Stimulated activated CD4-positive, alpha-beta T cell treated with anti-CD3 and anti-CD28 coated beads, Interleukin-4, amount 100 ng/mL, for 24 hours (primary cell): ENCODE results near the gene PAIP2.
"Not testable (repeated sequence)": the region's sequence is repeated elsewhere in the genome, so short reads cannot be mapped to it uniquely, and the experiment has no call there.

Experiments used
- DNase-seq: peaks from one replicate; pipeline ENCODE4 v3.0.0-alpha.2; 2020

The PAIP2 gene

DNA sequence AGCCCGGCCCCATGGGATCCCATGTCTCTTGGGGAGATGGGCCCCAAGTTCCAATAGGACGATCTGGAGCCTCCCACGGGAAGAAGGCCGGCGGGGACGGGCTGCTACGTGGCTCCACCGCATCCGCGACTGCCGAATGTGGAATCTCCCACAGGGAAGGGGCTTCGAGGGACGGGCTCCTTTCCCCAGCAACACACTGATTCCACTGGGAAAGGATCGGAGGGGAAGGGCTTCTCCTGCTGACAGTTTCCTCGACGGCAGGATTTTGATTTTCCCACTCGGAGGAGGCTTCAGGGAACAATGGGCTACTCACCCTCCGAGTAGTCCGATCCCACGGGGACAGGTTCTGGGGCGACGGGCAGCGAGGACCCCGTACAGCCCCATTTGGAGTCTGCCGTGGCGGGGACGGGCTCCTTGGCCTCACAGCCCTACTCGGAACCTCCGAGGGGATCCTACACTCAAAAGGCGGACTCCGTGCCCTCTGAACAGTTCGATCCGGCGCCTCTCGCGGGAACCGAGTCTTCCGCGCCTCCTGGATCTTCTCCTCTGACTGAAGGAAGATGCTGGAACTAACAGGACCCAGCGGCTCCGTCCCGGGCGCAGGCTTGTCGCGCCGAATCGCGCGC, 52.0 kb downstream of the PAIP2 start:
- no peak for DNase-seq

DNA sequence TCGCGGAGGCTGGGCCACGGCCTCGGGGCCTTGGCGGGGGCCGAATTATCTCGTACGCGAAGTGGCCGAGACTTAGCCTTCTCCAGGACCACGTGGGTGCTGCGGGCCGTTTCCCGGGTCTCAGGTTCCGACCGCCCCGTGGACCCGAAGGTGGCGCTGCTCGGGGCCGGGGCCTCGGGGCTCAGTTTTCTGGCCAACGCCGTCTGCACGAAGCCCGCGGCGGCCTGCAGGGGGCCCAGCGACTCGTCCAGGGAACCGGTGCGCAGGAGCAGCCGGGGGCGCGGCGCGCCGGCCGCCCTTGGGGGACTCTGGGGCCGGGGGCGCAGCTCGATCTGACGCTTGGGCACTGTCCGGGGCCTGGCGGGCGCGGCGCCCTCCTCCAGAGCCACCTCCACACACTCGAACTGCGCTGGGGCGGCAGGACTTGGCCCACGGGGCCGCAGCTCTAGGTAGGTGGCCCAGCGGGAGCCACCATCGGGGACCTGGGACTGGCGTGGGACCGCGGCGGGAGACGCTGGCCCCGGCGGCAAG, 52.5 kb downstream of the PAIP2 start:
- DNase-seq: peak; percentile 57

DNA sequence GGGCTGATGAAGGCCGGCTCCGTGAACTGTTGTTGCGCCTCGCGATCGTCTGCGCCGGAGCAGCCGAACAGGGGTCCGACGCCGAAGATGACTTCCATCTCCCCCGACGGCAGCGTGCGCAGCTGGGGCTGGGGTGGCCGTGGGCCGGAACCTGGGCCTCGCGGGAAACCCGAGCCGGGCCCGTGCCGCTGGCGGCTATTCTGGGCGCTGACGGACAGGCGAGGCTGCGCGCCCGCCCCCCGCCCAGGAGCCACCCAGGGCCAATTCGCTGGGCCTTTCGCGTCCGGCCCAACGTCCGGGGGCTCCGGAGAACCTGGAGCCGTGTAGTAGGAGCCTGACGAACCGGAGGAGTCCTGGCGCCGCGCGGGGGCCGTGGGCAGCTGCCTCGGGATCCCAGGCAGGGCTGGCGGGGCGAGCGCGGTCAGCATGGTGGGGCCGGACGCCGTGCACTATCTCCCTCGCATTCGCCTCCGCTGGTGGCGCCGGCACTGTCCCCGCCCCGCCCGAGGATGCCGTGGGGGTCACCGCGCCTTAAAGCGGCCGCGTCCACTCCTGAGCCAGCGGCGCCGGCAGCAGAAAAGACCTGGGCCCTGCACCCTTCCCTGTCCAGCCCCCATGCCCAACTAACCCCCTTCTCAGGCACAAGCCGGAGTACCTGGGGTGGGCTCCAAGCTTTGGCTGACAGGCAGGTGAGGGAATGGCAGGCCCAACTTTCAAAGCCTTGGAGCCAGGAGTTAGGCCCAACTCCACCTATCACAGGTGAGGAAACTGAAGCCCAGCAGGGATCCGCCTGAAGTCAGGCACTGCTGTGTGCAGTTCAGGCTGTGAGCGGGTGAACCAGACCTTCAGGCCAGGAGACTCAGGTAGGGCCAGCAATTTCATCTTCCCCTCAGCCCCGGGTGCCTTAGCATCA, 53.3 kb downstream of the PAIP2 start, which contains the start of gene PROB1:
Gene PROB1, minus strand, starts transcription at position 451 of the 913 bp plus-strand sequence. Its CDS starts 23 bp downstream, at position 428.
- no peak for DNase-seq

DNA sequence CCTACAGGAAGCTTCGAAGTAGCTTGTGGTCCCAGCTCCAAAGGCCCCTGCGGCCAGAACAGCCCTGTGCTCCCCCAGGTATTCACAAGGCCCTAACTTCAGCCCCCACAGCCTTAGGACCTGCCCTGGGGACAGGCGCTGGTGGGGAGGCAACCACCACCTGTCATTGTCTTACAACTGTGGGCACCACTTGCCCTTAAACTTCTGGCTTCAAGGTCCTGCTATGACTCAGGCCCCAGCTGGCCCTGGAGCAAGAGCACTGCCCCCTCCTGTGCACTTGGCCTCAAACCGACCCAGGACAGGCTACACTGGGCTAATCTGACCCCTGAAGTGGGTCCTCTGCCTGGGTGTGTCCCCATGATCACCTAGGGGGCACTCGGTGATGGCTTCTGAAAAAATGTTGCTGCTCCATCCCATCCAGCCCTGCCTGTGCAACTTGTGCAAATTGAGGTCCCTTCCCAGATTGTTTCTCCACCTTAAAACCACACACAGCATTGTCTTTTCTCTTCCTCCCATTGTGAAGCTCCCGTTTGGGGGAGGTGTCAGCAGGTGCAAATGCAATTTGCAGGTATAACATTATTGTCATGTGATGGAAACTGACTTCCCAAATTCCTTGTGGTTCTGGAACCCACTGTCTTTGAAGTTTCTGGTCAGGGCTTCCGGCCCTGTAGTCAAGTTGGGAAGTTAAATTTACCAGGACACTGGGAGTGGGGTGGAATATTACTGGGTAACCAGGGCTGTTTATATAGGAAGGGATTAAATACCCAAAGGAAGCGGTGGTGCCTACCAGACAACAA, 54.4 kb downstream of the PAIP2 start:
- no peak for DNase-seq

DNA sequence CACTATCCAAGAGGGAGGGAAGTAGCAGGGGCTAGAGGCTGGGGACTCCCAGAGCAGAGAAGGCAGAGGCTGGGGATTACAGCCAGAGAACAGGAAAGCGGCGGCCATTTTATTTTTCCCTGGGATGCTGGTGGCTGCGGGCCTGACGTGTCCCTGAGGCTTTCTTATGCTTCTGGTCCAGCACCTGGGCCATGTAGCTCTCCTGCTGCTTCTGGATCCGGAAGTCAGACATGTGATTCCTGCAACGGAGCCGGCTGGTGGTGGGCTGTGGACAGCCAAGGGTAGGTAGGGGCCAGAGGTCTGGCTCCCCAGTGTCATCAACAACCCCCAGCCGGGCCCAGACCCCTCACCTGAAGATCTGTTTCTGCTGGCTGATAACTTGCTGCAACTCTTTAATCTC, 55.0 kb downstream of the PAIP2 start:
- DNase-seq: no peak

DNA sequence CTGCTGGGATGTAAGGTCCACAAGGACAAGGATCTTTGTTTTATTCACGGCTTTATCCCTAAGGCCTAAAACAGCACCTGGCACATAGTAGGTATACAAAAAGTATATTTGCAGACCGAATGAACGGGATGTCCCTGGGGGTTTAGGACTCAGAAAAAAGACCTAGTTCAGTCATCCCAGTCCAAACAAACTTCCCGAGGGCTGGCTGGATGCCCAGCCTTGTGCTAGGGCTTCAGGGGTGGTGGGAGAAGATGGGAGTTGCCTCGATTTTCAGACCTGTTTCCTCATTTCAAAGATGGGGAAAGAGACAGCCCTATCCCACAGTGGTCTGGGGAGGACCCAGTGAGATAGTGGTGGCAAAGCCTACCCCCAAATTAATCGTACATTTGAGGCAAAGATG, 56.3 kb downstream of the PAIP2 start:
- no peak for DNase-seq

DNA sequence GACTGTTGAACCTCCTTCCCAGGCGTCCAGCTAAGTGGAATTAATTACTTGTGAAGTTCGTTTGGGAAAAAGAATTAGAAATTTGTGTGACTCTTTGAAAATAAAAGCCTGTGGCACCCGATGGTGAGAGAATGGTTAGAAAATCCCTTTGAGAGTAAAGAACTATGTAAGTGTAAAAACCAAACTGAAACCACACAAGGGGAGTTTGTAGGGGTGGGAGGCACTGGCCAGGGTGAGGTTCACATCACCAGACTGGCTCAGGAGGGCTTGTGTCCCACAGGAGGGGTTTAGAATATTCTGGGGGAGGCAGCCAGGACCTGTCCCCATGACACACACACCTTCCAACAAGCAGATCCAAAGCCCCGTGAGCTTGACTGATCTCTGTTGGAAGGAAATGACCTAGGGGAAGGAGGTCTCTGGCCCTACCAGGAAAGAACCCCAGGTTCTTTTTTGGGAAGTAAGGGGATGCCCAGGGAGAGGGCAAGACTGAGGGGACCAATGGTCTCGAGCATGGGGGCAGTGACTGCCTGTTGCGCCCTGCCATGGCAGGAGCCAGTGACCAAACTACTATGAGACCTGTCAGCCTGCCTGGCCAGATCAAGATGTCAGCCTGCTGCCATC, 58.0 kb downstream of the PAIP2 start:
- DNase-seq: no peak

DNA sequence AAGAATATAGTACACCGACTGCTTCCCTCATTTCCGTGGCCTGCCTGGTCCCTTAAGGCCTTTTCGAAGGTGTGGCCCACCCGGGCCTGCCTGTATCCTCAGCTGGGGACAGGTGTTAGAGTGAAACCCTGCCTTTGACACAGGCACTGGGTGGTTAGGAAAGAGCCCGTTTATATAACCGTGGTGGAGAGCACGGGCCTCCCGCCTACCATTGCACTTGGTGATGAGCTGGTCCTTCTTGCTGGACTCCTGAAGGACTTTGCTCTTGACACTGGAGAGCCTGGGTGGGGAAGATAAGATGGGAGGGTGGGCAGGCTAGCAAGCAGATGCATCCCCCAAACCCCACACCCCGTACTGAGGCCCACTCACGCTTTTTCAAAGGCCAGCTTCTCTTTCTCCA, 59.9 kb downstream of the PAIP2 start:
- no peak for DNase-seq

DNA sequence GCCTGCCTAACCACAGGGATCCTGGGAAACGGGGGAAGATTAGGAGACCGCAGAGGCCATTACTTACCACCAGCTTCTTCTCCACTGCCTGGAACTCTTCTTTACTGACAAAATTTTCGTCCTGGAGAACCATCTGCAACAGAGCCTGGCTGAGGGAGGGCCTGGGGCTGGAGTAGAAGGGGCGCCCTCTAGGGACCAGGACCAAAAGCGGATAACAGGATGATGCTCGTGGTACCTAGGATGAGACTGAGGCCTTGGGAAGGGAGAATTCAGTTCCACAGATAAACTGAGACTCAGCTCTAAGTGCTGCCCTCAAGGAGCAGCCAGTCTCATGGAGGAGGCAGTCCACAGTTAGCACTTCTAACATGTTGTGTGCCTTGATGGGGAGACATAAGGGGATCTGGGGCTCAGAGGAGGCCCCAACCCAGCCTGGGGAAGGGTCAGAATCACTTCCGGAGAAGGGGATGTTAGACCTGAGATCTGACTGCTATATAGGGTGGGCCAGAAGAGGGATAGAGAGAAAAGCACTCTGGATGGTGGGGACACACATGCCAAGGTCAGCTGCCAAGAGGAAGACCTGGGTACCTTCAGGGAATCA, 61.0 kb downstream of the PAIP2 start:
- DNase-seq: peak; percentile 32

DNA sequence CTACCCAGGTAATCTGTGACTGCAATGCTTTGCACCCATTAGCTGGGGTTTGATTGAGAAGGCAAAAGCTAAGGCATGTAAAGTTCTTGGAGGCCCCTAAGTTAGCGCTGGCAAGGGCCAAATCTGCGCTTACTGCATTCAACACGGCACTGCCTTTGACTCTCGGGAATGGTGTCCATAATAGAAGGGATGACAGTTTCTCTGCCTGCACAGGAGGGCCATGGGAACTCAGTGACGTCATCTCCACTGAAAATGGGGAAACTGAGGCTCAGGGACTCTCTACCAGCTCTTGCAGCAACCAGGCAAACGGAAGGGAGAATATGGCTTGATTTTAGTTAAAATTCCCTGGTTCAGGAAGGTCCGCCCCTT, 61.7 kb downstream of the PAIP2 start:
- DNase-seq: no peak

DNA sequence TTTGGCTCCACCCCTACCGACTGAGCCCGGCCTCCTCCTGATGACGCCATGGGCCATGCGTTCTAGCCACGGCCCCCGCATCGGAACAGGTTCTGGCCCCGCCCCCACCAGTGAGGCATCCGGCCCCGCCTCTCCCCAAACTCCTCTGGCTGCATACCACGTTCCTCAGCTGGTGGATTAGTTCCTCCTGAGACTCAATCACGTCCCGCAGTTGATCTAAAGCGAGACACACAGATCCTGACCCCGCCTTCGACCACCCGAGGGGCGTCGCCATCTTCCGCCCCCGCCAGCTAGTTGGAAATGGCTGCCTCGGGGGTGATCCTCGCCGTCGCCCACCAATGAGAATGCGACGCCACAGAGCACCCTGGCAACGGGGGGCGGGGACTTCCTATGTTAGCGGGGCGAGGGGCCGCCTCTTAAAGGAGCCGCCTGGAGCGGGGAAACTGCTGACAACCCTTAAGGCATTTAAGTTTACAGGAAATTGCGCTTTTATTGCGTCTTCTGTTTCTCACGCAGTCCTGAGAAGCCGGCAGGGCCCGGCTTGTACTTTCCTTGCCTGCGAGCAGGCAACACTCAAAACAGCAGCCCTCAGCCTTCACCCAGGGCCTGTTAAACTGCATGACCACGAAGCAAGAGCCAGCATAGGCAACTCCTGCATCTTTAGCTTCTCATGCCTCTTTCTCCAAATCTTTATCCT, 62.3 kb downstream of the PAIP2 start, which contains the start of gene SPATA24:
Gene SPATA24, minus strand, starts transcription at position 303 of the 697 bp plus-strand sequence. Its CDS starts 29 bp downstream, at position 274.
- peak; percentile 98 for DNase-seq

DNA sequence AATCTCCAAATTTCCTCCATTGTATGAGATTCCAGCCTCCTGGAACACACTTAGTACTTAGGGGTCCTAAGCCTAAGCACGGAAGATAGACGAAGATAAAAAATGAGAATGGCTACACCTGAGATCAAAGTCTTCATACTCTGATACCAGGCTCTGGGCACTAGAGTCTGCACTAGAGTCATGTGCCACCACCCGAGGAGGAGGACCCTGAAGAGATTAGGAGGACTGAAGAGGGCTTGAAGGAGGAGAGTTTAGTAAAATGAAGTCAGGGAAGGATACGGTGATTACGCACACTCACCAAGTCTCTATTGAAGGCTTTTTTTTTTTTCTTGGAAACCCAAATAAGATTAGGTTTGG, 62.8 kb downstream of the PAIP2 start:
- DNase-seq: no peak

DNA sequence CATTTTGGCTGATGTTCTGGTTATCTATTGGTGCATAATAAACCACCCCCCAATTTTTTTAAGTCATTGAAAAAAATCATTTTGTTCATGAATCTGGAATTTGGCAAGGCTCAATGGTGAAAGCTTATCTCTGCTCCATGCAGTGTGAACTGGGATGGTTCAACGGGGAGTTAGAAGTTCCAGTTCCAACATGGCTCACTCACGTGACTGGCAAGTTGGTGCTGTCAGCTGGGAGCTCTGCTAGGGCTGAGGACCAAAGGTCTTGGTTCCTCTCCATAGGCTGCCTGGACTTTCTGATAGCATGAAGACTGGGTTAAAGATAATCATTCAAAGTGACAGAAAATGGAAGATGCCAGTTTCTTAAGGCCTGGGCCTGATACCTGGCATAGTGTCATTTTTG, 65.3 kb downstream of the PAIP2 start:
- no peak for DNase-seq

DNA sequence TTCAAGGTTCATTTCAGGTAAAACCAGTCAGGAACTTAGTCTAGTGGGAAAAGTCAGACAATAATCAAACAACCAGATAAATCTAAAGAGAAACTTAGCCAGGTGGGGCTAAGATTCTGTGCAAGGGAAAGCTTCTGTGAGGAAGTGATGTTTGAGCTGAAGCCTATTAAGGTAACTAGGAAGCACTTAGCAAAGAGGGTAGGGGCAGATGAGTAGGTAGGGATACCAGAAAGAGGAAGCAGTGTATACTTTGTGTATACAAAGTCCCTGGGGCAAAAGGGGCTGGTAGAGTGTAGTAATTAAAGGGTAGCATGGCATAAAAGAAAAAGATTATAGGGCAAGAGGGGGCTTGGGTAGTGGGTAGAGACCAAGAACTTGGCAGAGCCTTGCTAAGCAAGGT, 65.9 kb downstream of the PAIP2 start:
- no peak for DNase-seq

DNA sequence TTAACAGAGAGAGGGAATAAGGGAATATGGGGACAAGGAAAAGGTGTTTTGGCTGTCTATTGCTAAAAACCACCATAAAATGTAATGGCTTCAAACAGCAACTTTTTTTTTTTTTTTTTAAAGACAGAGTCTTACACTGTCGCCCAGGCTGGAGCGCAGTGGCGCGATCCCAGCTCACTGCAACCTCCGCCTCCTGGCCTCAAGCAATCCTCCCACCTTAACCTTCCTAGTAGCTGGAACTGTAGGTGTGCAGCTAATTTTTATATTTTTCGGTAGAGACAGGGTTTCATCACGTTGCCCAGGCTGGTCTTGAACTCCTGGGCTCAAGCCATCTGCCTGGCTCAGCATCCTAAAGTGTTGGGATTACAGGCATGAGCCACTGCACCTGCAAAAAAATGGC, 66.5 kb downstream of the PAIP2 start:
- DNase-seq: no peak

DNA sequence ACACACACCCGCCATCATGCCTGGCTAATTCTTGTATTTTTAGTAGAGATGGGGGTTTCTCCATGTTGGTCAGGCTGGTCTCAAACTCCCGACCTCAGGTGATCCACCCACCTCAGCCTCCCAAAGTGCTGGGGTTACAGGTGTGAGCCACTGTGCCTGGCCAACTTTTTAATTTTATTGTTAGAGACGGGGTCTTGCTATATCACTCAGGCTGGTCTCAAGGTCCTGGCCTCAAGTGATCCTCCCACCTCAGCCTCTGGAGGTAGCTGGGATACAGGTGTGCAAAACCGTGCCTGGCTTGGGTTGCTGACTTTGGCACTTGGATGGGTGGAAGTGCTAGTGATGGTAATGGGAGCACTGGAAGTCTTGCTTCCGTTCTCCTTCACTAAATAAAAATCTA, 67.5 kb downstream of the PAIP2 start:
- not testable (repeated sequence) for DNase-seq

DNA sequence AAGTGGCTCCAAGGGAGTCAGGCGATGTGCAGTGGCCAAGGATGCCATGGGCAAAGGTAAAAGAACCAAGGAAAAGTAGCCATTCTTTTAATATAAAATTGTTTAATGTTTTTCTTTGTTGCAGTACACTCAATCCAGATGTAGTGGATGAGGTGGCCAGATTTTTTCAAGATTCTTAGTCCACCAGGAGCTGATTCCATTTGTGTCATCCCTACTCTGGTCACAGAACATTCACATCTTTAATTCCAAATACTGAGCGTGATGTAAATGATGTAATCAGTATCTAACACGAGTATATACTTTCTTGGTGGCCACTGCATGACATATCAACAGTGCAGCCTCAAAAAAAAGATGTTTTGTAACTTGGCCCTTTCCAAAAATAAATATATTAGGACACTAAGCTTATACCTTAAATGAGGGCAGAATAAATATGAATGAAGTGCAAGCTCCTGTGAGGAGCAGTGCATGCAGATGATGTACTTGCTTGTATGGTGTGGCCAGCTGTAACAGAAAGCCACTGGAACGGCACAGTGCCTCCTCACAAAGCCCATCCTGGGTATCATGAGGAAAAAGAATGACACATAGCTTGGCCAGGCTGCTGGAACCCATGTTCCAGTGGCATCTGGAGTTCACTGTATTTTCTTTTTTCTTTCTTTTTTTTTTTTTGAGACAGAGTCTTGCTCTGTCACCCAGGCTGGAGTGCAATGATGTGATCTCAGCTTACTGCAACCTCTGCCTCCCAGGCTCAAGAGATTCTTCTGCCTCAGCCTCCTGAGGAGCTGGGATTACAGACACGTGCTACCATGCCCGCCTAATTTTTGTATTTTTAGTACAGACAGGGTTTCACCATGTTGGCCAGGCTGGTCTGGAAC, 68.7 kb downstream of the PAIP2 start:
- no peak for DNase-seq

DNA sequence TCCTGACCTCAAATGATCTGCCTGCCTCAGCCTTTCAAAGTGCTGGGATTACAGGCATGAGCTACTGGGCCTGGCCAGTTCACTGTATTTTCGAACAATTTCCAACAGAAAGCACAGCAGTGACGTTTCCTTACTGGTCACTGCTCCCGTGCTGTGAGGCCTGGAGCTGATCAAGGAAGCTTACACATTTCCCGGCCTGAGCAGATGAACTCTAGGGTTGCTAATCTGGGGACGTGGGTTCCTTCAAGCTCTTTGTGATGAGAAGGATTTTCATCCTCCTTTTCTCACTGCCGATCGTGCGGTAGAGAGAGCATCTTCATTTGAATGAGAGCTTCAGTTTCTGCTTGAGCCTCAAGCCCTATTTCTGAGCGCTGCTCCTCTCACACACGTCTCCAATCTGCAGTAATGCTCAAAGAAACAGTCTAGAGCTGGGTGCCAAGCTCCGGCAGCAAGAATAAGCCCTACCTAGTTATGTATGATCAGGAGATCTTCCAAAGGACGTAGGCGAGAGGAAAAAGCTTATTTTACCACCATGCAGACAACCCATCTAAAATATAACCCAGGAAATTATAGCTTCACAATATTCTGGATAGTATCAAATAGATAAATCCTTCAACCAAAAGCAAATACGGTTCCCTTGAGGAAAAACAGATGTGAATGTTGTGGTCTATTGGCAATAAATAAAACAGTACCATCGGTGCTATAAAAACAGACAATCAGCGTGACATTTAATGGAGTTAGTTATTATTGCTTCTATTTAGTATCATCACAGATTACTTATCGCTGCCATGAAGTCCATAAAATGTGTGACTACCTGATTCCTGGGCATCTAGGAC, 69.6 kb downstream of the PAIP2 start:
- DNase-seq: no peak

DNA sequence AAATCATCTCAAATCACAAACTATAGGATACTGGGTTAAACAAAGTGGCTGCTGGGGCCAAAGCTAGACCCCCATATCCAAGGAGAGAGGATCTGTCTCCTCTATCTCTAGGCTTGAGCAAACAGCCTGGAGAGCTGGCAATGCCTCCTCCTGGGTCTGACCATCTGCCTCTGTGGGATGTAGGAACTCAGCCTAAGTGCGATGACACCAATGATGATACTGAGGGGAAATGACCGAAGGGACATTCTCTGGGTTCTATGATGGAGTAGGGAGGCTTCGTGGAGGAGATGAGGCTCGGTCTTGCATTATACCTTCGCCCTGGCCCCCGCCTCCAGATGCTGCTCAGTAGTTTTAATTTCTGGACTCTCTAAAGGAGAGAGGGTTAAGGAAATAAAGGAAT, 71.5 kb downstream of the PAIP2 start:
- no peak for DNase-seq

DNA sequence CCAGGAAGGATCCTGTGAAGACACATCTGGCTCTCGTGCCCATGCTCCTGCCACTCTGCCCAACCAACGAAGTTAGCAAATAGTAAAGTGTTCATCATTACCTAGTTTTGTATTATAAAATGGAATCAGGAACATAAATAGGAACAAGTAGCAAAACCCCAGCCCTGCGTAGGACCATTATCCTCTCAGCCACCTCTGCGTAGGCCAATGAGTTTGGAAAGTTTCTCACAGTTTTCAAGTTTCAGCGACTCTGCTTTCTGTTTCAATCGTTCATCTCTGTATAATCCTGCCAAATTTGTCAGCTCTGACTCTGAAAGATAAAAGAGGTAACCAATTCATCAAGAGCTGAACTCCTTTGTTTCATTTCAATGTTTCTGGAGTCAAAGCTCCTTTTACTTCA, 72.3 kb downstream of the PAIP2 start:
- peak; percentile 45 for DNase-seq
